ENCODE data around the gene CCDC57. TPM values are rescaled to one million over a fixed set of nuclear protein-coding genes. Genes with fewer than 3 reads are reported as not detected.
"Not testable (repeated sequence)": the region's sequence is repeated elsewhere in the genome, so short reads cannot be mapped to it uniquely, and the experiment has no call there.

Gene CCDC57
- polyA plus RNA-seq, 1 donor from 2014 or later, result 70.9 TPM

DNA sequence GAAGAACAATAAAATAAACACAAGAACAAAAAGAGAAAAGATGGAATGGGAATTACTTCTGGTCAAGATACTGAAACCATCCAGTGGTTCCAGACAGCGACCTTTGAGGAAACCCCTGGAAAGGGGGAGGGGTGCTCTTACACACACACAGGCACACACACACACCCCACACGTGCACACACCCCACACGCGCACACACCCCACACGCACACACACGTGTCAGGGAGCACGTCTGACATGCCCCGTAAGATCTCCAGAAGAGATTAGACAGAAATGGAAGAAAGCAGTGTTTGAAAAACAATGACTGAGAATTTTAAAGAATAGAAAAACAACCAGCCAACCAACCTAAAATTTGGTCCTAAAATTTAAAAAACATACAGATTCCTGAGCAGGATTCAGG, 69.3 kb downstream of the CCDC57 start:
- Histone ChIP-seq H3K27ac (ENCODE audit: low read length) (no peak overlapping the region), H3K4me3 (ENCODE audit: low read length) (no peak overlapping the region), H3K4me2 (ENCODE audit: low read length) (no peak overlapping the region), H3K9me2 (ENCODE audit: insufficient read depth, low read length) (no peaks in the 10 kb centered on the region), H4K20me1 (ENCODE audit: insufficient read depth) (no peaks in the 10 kb centered on the region), H3F3A (ENCODE audit: insufficient read depth, low read length, poor library complexity, severe bottlenecking) (no peaks in the 10 kb centered on the region), H3K27me3 (ENCODE audit: insufficient read depth, low read depth, low read length) (no peaks in the 10 kb centered on the region), H3K36me3 (ENCODE audit: insufficient read depth, low read length) (no peaks in the 10 kb centered on the region), H3K9me3 (ENCODE audit: low read length) (no peaks in the 10 kb centered on the region), H3K79me2 (replicated peaks; ENCODE audit: insufficient read depth, low read length) (no peaks in the 10 kb centered on the region), H2AFZ (ENCODE audit: low read depth, low read length) (no peak overlapping the region), H3K9ac (ENCODE audit: low read length) (no peak overlapping the region)
- TF ChIP-seq, protein P1, sequence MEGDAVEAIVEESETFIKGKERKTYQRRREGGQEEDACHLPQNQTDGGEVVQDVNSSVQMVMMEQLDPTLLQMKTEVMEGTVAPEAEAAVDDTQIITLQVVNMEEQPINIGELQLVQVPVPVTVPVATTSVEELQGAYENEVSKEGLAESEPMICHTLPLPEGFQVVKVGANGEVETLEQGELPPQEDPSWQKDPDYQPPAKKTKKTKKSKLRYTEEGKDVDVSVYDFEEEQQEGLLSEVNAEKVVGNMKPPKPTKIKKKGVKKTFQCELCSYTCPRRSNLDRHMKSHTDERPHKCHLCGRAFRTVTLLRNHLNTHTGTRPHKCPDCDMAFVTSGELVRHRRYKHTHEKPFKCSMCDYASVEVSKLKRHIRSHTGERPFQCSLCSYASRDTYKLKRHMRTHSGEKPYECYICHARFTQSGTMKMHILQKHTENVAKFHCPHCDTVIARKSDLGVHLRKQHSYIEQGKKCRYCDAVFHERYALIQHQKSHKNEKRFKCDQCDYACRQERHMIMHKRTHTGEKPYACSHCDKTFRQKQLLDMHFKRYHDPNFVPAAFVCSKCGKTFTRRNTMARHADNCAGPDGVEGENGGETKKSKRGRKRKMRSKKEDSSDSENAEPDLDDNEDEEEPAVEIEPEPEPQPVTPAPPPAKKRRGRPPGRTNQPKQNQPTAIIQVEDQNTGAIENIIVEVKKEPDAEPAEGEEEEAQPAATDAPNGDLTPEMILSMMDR (IDR thresholded peaks at IDR 0.05; ENCODE audit: poor library complexity, severe bottlenecking), result no peak
- TF ChIP-seq SMC3 (conservative IDR thresholded peaks at IDR 0.05; ENCODE audit: poor library complexity) (no peak), POLR2AphosphoS5 (IDR thresholded peaks at IDR 0.05) (no peak), TAF1 (IDR thresholded peaks at IDR 0.05; ENCODE audit: low read depth) (no peak), EP300 (conservative IDR thresholded peaks at IDR 0.05; ENCODE audit: poor library complexity, severe bottlenecking) (no peak), MXI1 (conservative IDR thresholded peaks at IDR 0.05; ENCODE audit: poor library complexity, severe bottlenecking) (no peak), EZH2 (IDR thresholded peaks at IDR 0.05; ENCODE audit: borderline replicate concordance, insufficient read depth, low read length, poor library complexity, severe bottlenecking) (no peak), RAD21 (conservative IDR thresholded peaks at IDR 0.05) (no peak)
- TF ChIP-seq, protein P2, sequence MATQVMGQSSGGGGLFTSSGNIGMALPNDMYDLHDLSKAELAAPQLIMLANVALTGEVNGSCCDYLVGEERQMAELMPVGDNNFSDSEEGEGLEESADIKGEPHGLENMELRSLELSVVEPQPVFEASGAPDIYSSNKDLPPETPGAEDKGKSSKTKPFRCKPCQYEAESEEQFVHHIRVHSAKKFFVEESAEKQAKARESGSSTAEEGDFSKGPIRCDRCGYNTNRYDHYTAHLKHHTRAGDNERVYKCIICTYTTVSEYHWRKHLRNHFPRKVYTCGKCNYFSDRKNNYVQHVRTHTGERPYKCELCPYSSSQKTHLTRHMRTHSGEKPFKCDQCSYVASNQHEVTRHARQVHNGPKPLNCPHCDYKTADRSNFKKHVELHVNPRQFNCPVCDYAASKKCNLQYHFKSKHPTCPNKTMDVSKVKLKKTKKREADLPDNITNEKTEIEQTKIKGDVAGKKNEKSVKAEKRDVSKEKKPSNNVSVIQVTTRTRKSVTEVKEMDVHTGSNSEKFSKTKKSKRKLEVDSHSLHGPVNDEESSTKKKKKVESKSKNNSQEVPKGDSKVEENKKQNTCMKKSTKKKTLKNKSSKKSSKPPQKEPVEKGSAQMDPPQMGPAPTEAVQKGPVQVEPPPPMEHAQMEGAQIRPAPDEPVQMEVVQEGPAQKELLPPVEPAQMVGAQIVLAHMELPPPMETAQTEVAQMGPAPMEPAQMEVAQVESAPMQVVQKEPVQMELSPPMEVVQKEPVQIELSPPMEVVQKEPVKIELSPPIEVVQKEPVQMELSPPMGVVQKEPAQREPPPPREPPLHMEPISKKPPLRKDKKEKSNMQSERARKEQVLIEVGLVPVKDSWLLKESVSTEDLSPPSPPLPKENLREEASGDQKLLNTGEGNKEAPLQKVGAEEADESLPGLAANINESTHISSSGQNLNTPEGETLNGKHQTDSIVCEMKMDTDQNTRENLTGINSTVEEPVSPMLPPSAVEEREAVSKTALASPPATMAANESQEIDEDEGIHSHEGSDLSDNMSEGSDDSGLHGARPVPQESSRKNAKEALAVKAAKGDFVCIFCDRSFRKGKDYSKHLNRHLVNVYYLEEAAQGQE (IDR thresholded peaks at IDR 0.05; ENCODE audit: borderline replicate concordance), result no peak

DNA sequence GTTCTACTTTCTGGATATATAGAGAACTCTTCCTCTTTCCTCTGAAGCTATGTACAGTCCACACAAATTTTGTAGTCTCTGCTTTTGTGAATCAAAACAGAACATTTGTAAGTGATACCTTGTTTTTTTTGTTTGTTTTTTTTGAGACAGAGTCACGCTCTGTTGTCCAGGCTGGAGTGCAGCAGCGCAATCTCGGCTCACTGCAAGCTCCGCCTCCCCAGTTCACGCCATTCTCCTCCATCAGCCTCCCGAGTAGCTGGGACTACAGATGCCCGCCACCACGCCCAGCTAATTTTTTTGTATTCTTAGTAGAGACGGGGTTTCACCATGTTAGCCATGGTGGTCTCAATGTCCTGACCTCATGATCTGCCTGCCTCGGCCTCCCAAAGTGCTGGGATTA, 72.7 kb downstream of the CCDC57 start:
- not testable (repeated sequence) for H3K4me3 ChIP-seq (ENCODE audit: low read length); H2AFZ ChIP-seq (ENCODE audit: low read depth, low read length); H3K9me3 ChIP-seq (ENCODE audit: low read length); H3K27me3 ChIP-seq (ENCODE audit: insufficient read depth, low read depth, low read length); H3K27ac ChIP-seq (ENCODE audit: low read length); H3K79me2 ChIP-seq (replicated peaks; ENCODE audit: insufficient read depth, low read length); H3K4me2 ChIP-seq (ENCODE audit: low read length); H4K20me1 ChIP-seq (ENCODE audit: insufficient read depth); H3K9me2 ChIP-seq (ENCODE audit: insufficient read depth, low read length); H3K9ac ChIP-seq (ENCODE audit: low read length); H3F3A ChIP-seq (ENCODE audit: insufficient read depth, low read length, poor library complexity, severe bottlenecking); H3K36me3 ChIP-seq (ENCODE audit: insufficient read depth, low read length)

DNA sequence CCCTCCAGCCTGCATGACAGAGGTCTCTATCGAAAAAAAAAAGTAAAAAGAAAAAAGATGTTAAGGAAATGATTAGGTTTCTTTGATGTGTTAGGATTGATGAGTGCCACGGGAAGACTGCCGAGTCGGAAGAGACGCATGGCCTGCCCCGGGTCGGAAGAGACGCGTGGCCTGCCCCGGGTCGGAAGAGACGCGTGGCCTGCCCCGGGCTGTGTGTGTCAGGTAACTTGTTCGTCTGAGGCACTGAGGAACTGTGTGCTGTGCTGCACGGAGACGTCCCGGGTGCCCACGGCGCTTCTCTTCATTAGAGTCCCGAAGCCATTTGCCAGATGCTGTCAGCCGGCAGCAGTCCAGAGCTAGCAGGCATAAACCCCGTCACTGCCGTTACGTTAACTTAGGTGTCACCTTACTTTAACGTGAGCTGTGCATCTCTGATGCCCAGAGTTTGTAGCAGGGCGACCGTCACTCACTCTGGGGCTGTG, 74.1 kb downstream of the CCDC57 start:
- no peak overlapping the region for H3K4me3 ChIP-seq (ENCODE audit: low read length)
- H3K9ac ChIP-seq (ENCODE audit: low read length), result no peak overlapping the region
- H3K36me3 ChIP-seq (ENCODE audit: insufficient read depth, low read length), result no peaks in the 10 kb centered on the region
- H3K79me2 ChIP-seq (replicated peaks; ENCODE audit: insufficient read depth, low read length), result no peaks in the 10 kb centered on the region
- H3K27me3 ChIP-seq (ENCODE audit: insufficient read depth, low read depth, low read length), result no peaks in the 10 kb centered on the region
- H3K9me3 ChIP-seq (ENCODE audit: low read length), result no peaks in the 10 kb centered on the region
- no peak overlapping the region for H2AFZ ChIP-seq (ENCODE audit: low read depth, low read length)
- no peaks in the 10 kb centered on the region for H3K9me2 ChIP-seq (ENCODE audit: insufficient read depth, low read length)
- H3K27ac ChIP-seq (ENCODE audit: low read length), result no peak overlapping the region
- TF ChIP-seq TAF1 (IDR thresholded peaks at IDR 0.05; ENCODE audit: low read depth) (no peak), EZH2 (IDR thresholded peaks at IDR 0.05; ENCODE audit: borderline replicate concordance, insufficient read depth, low read length, poor library complexity, severe bottlenecking) (no peak), EP300 (conservative IDR thresholded peaks at IDR 0.05; ENCODE audit: poor library complexity, severe bottlenecking) (no peak), SMC3 (conservative IDR thresholded peaks at IDR 0.05; ENCODE audit: poor library complexity) (no peak), RAD21 (conservative IDR thresholded peaks at IDR 0.05) (no peak), MXI1 (conservative IDR thresholded peaks at IDR 0.05; ENCODE audit: poor library complexity, severe bottlenecking) (no peak), POLR2AphosphoS5 (IDR thresholded peaks at IDR 0.05) (no peak)
- TF ChIP-seq, protein P1 (IDR thresholded peaks at IDR 0.05; ENCODE audit: poor library complexity, severe bottlenecking), result no peak
- TF ChIP-seq, protein P2 (IDR thresholded peaks at IDR 0.05; ENCODE audit: borderline replicate concordance), result no peak
- no peaks in the 10 kb centered on the region for H3F3A ChIP-seq (ENCODE audit: insufficient read depth, low read length, poor library complexity, severe bottlenecking)
- no peak overlapping the region for H3K4me2 ChIP-seq (ENCODE audit: low read length)
- H4K20me1 ChIP-seq (ENCODE audit: insufficient read depth), result no peaks in the 10 kb centered on the region

Data from neural cell (in vitro differentiated cells).